Measurements from ENCODE around the gene ARHGAP28.

DNA sequence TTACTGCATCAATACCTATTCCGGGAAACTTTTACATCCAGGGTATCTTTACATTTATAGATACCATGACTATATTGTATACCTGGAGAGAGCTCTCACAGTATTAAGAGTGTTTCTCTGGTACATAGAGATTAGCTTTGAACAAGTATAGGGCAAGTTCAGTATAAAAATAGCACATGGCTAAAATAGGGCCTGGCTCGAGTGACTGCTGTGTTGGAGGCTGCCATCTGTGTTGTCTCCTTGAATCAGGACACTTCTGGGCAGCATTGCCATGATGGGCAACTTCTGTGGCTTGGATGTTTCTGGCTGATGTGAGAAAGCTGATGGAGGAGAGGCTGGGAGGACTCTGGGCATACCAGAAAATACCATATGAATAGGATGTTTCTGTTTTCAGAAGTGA is 18.7 kb downstream of the ARHGAP28 start:
- no peak for TF ChIP-seq EP300 (IDR thresholded peaks at IDR 0.05)
- TF ChIP-seq, protein P1, sequence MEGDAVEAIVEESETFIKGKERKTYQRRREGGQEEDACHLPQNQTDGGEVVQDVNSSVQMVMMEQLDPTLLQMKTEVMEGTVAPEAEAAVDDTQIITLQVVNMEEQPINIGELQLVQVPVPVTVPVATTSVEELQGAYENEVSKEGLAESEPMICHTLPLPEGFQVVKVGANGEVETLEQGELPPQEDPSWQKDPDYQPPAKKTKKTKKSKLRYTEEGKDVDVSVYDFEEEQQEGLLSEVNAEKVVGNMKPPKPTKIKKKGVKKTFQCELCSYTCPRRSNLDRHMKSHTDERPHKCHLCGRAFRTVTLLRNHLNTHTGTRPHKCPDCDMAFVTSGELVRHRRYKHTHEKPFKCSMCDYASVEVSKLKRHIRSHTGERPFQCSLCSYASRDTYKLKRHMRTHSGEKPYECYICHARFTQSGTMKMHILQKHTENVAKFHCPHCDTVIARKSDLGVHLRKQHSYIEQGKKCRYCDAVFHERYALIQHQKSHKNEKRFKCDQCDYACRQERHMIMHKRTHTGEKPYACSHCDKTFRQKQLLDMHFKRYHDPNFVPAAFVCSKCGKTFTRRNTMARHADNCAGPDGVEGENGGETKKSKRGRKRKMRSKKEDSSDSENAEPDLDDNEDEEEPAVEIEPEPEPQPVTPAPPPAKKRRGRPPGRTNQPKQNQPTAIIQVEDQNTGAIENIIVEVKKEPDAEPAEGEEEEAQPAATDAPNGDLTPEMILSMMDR (IDR thresholded peaks at IDR 0.05) = no peak
